K562 (cell line): Measurements from ENCODE around the gene ATG4D. TPM values are rescaled to one million over a fixed set of nuclear protein-coding genes. Genes with fewer than 3 reads are reported as not detected.

ENCODE experiments used
- CHD4 ChIP-seq: fragments of 200-600 bp; sonication (generic); IDR thresholded peaks from 3 replicates; pipeline ENCODE4 v1.6.1; 2012; ENCODE audit warnings: low read depth, mild to moderate bottlenecking, mixed read lengths, low read length, inconsistent platforms; ENCODE audit not compliant: insufficient read depth, insufficient replicate concordance, poor library complexity, severe bottlenecking
- COPS2 ChIP-seq: fragments of 450-650 bp; conservative IDR thresholded peaks from 2 replicates; pipeline ENCODE4 v1.6.1; 2016; ENCODE audit warnings: mild to moderate bottlenecking, moderate library complexity
- HDAC2 ChIP-seq: fragments of 450-650 bp; IDR thresholded peaks from 2 replicates; pipeline ENCODE4 v1.6.1; 2016; ENCODE audit warnings: mild to moderate bottlenecking
- KLF10 ChIP-seq: fragments of 250-450 bp; sonication (Bioruptor Pico); IDR thresholded peaks from 2 replicates; pipeline ENCODE4 v1.6.1; 2021; ENCODE audit warnings: matching md5 sums
- MITF ChIP-seq: IDR thresholded peaks from 2 replicates; pipeline ENCODE4 v1.6.1; 2014; ENCODE audit warnings: antibody characterized with exemption
- SNRNP70 ChIP-seq: fragments of 200-400 bp; formaldehyde crosslinking; optimal IDR thresholded peaks from 2 replicates; pipeline ENCODE3; 2017; ENCODE audit warnings: low read depth, low read length
- ZBTB5 ChIP-seq: fragments of 450-650 bp; IDR thresholded peaks from 2 replicates; pipeline ENCODE4 v1.6.1; 2017; ENCODE audit warnings: antibody characterized with exemption
- ZNF318 ChIP-seq, 2 experiments: fragments of 450-650 bp; IDR thresholded peaks; 2 replicates each; pipeline ENCODE4 v1.6.1; 2016; ENCODE audit warnings: mild to moderate bottlenecking in 2 of 2, borderline replicate concordance in 1 of 2, low read depth in 1 of 2, moderate library complexity in 1 of 2
- ZNF695 ChIP-seq: fragments of 450-650 bp; formaldehyde crosslinking; IDR thresholded peaks from 2 replicates; pipeline ENCODE4 v1.4.0; 2020; ENCODE audit warnings: mild to moderate bottlenecking, moderate library complexity
- polyA plus RNA-seq, 8 experiments: library from polyadenylated mRNA; depleted of rRNA in 4 of 8; stranded (reverse) in 5 of 8; unstranded in 3 of 8; fragments of >200 nt; fragmentation: Nextera tagmentation in 2 of 8; fragmentation: Illumina TruSeq in 1 of 8; extraction: Ambion mirVana in 2 of 8; extraction: Trizol in 1 of 8; gene quantifications; 2 replicates each; pipeline versions ENCODE4 v1.2.1 to v1.2.3, GENCODE V29; 2011 to 2014; ENCODE audit warnings: inconsistent platforms in 1 of 8, missing spikeins in 1 of 8
- total RNA-seq, 7 experiments: library from RNA; depleted of rRNA in 6 of 7; stranded (reverse); fragments of >200 nt in 6 of 7; fragmentation: Illumina TruSeq in 2 of 7; extraction: Trizol in 2 of 7; gene quantifications; 2 replicates each; pipeline versions ENCODE4 v1.2.1 to v1.2.3, GENCODE V29; 2011 to 2021; ENCODE audit warnings: low replicate concordance in 1 of 7

ATG4D gene
- total and polyA plus RNA-seq, 9 of the 15 experiments (the other 6 are each of a cell fraction or from before 2014, with no cell fraction given): 0.51 to 66.1 (median 22.9) TPM

- TF ChIP-seq ZNF318 (IDR thresholded peaks at IDR 0.05; ENCODE audit: borderline replicate concordance in 1 of 2, low read depth in 1 of 2) (peak in 1 of 2 experiments; percentile 41; a peak in 1 of 4 replicates), HDAC2 (peak; percentile 86), CHD4 (no peak), KLF10 (CRISPR knock-in tag) (no peak), ZNF695 (0 out of 2 replicates have a peak, but pooled peaks have one; percentile 46), MITF (no peak), COPS2 (no peak), ZBTB5 (no peak), SNRNP70 (no peak)
Observed at GRCh38 chr19:10568826-10569651, 25.3 kb downstream of the ATG4D start, which contains the start of gene CDKN2D (continued).
